Hematopoietic multipotent progenitor cell (in vitro differentiated cells): ENCODE data around the gene TANC1. TPM values are rescaled to one million over a fixed set of nuclear protein-coding genes. Genes with fewer than 3 reads are reported as not detected.
"Not testable (repeated sequence)": the region's sequence is repeated elsewhere in the genome, so short reads cannot be mapped to it uniquely, and the experiment has no call there.

ENCODE experiments used
- DNase-seq, 3 donors: peaks; one replicate each; pipeline ENCODE4 v3.0.0-alpha.2; 2011 to 2015; ENCODE audit warnings: low read depth in 2 of 3, low spot score in 2 of 3
- total RNA-seq: library from RNA; depleted of rRNA; stranded (reverse); fragments of >200 nt; gene quantifications from one replicate; pipeline ENCODE4 v1.2.3, GENCODE V29; 2012

TANC1 gene
- total RNA-seq, 1 donor, result 7.3 TPM

- no peak for DNase-seq
Measured at GRCh38 chr2:159131914-159132281, 163.5 kb downstream of the TANC1 start.

GRCh38 chr2:159133797-159134196 is 165.4 kb downstream of the TANC1 start:
- DNase-seq, result peak in 1 of 3 donors; percentile 61

GRCh38 chr2:159134979-159135378 is 166.5 kb downstream of the TANC1 start:
- DNase-seq, result no peak

GRCh38 chr2:159136391-159136790 is 168.0 kb downstream of the TANC1 start:
- DNase-seq, result no peak

- no peak for DNase-seq
Measured at GRCh38 chr2:159137511-159138241, 169.2 kb downstream of the TANC1 start.

GRCh38 chr2:159138642-159139182 is 170.3 kb downstream of the TANC1 start:
- DNase-seq, result no peak

- no peak for DNase-seq
Measured at GRCh38 chr2:159139216-159139933, 170.9 kb downstream of the TANC1 start.

GRCh38 chr2:159140070-159140769 is 171.8 kb downstream of the TANC1 start:
- peak in 1 of 3 donors; percentile 62 for DNase-seq

- not testable (repeated sequence) for DNase-seq
Measured at GRCh38 chr2:159140821-159141220, 172.4 kb downstream of the TANC1 start.

GRCh38 chr2:159144776-159145614 is 176.6 kb downstream of the TANC1 start:
- DNase-seq, result no peak

GRCh38 chr2:159145745-159146354 is 177.4 kb downstream of the TANC1 start:
- no peak for DNase-seq

- DNase-seq, result peak in 2 of 3 donors; percentile 89 to 95
Measured at GRCh38 chr2:159146996-159147666, 178.7 kb downstream of the TANC1 start.

GRCh38 chr2:159147690-159148089 is 179.2 kb downstream of the TANC1 start:
- DNase-seq, result peak in 1 of 3 donors; percentile 59

- DNase-seq, result no peak
Measured at GRCh38 chr2:159148901-159149300, 180.5 kb downstream of the TANC1 start.

- no peak for DNase-seq
Measured at GRCh38 chr2:159149747-159150146, 181.3 kb downstream of the TANC1 start.

GRCh38 chr2:159150280-159150746 is 181.9 kb downstream of the TANC1 start:
- no peak for DNase-seq

GRCh38 chr2:159151198-159152127 is 183.0 kb downstream of the TANC1 start:
- no peak for DNase-seq

GRCh38 chr2:159152128-159152778 is 183.8 kb downstream of the TANC1 start:
- peak in 1 of 3 donors; percentile 23 for DNase-seq
